Esophagus muscularis mucosa (tissue), 4 donors: ENCODE measurements around the gene CUX1.

Experiments
- EP300 ChIP-seq: sonication (generic); formaldehyde crosslinking; IDR thresholded peaks from one replicate; pipeline ENCODE4 v1.6.1; 2017; ENCODE audit warnings: antibody characterized with exemption
- POLR2A ChIP-seq: fragments of 450-650 bp; IDR thresholded peaks from one replicate; pipeline ENCODE4 v1.6.1; 2017; ENCODE audit warnings: antibody characterized with exemption, moderate library complexity, mild to moderate bottlenecking, low read depth
- POLR2AphosphoS5 ChIP-seq, 2 donors: sonication (generic); formaldehyde crosslinking; IDR thresholded peaks; one replicate each; pipeline ENCODE4 v1.6.1; 2017; ENCODE audit warnings: antibody characterized with exemption in 2 of 2
- TF ChIP-seq, protein P1 (sequence below), 3 experiments: fragments of 200-600 bp in 2 of 3; fragments of 450-650 bp in 1 of 3; sonication (generic) in 2 of 3; IDR thresholded peaks; one replicate each; pipeline ENCODE4 v1.5.1; 2017 to 2019; ENCODE audit warnings: antibody characterized with exemption in 3 of 3, mild to moderate bottlenecking in 2 of 3, moderate library complexity in 1 of 3

DNA sequence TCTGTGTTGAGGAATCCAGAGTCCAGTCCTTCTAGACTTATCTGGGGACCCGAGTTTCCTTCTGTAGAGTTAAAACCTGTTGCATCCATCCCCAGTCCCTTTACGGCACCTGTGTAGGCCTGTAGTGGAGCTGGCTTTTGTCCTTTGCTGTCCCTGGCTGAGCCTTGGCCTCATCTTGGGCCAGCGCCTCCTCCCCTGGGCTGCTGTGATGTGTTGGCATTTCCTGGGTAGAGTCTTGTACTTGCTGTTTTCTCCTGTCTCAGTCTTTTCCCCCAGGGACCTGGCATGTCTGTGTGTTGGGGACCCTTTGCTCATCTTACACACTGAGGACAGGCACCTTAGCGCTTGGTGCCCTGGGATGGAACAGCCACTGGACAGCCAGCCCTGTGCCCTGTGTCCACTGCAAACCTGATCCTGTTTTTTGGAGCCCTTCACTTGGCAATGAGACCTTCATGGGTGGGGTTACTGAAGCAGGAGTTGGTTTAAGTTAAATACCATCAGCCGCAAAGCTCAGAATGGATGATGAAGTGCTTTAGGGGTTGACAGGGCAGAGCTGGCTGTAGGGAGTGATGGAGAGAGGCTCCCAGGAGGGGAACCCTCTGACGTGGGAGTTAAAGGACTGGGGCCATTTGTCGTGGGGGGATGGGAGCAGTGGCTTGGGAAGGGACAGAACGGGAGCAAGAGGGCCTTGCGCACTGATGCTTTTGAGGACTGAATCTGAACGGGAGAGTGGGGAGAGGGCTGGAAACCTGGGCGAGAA lies 50.9 kb downstream of the CUX1 start:
- no peak for TF ChIP-seq POLR2A
- TF ChIP-seq, protein P1, sequence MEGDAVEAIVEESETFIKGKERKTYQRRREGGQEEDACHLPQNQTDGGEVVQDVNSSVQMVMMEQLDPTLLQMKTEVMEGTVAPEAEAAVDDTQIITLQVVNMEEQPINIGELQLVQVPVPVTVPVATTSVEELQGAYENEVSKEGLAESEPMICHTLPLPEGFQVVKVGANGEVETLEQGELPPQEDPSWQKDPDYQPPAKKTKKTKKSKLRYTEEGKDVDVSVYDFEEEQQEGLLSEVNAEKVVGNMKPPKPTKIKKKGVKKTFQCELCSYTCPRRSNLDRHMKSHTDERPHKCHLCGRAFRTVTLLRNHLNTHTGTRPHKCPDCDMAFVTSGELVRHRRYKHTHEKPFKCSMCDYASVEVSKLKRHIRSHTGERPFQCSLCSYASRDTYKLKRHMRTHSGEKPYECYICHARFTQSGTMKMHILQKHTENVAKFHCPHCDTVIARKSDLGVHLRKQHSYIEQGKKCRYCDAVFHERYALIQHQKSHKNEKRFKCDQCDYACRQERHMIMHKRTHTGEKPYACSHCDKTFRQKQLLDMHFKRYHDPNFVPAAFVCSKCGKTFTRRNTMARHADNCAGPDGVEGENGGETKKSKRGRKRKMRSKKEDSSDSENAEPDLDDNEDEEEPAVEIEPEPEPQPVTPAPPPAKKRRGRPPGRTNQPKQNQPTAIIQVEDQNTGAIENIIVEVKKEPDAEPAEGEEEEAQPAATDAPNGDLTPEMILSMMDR (IDR thresholded peaks at IDR 0.05): no peak
- TF ChIP-seq POLR2AphosphoS5 (IDR thresholded peaks at IDR 0.05): no peak
- TF ChIP-seq EP300: no peak
